Immature natural killer cell (primary cell): ENCODE results near the gene CDH11. TPM values are rescaled to one million over a fixed set of nuclear protein-coding genes. Genes with fewer than 3 reads are reported as not detected.

Experiments
- DNase-seq, 3 donors: peaks; one replicate each; pipeline ENCODE4 v3.0.0; 2022; ENCODE audit warnings: mixed read lengths in 1 of 3
- H3K27ac Mint-ChIP-seq, 6 donors: one replicate each; pipeline ENCODE4 v1.8.0; 2020; ENCODE audit warnings: mixed read lengths in 6 of 6, mild to moderate bottlenecking in 5 of 6, inconsistent platforms in 4 of 6, moderate library complexity in 3 of 6
- H3K27me3 Mint-ChIP-seq, 3 donors: one replicate each; pipeline ENCODE4 v1.8.0; 2020 to 2021; ENCODE audit warnings: low read depth in 3 of 3, mild to moderate bottlenecking in 3 of 3, mixed read lengths in 3 of 3, moderate library complexity in 3 of 3, inconsistent platforms in 1 of 3
- H3K36me3 Mint-ChIP-seq, 3 donors: one replicate each; pipeline ENCODE4 v1.8.0; 2020; ENCODE audit warnings: mixed read lengths in 3 of 3, inconsistent platforms in 2 of 3, mild to moderate bottlenecking in 2 of 3
- H3K4me1 Mint-ChIP-seq, 2 donors: one replicate each; pipeline ENCODE4 v1.8.0; 2020; ENCODE audit warnings: inconsistent platforms in 2 of 2, mild to moderate bottlenecking in 2 of 2, mixed read lengths in 2 of 2, moderate library complexity in 1 of 2
- H3K4me3 Mint-ChIP-seq, 5 donors: one replicate each; pipeline ENCODE4 v1.8.0; 2020; ENCODE audit warnings: mild to moderate bottlenecking in 5 of 5, mixed read lengths in 5 of 5, inconsistent platforms in 3 of 5, moderate library complexity in 3 of 5
- H3K9me3 Mint-ChIP-seq, 6 donors: one replicate each; pipeline ENCODE4 v1.8.0; 2020; ENCODE audit warnings: mild to moderate bottlenecking in 6 of 6, mixed read lengths in 6 of 6, inconsistent platforms in 4 of 6, moderate library complexity in 3 of 6
- polyA plus RNA-seq, 3 donors: library from polyadenylated mRNA; unstranded; fragments of 300-500 nt; fragmentation: Illumina TruSeq; gene quantifications; one replicate each; pipeline ENCODE4 v1.2.3, GENCODE V29; 2021

CDH11 gene
- polyA plus RNA-seq, 3 donors from 2014 or later: not detected

GRCh38 chr16:65111306-65111705, 10.6 kb downstream of the CDH11 start:
- H3K4me1 Mint-ChIP-seq: no peaks in the 10 kb centered on the region
- no peaks in the 10 kb centered on the region for H3K36me3 Mint-ChIP-seq
- no peaks in the 10 kb centered on the region for H3K27me3 Mint-ChIP-seq
- H3K9me3 Mint-ChIP-seq: peaks cover 0 to 12% (median 2%) of the 10 kb centered on the region in 6 donors
- no peak overlapping the region for H3K27ac Mint-ChIP-seq
- no peak for DNase-seq
- H3K4me3 Mint-ChIP-seq: no peak overlapping the region

- no peak for DNase-seq
- Mint-ChIP-seq H3K27ac (no peak overlapping the region), H3K4me1 (no peaks in the 10 kb centered on the region), H3K27me3 (peaks cover 0 to 6% (median 0%) of the 10 kb centered on the region in 3 donors), H3K9me3 (peaks cover 0 to 14% (median 2%) of the 10 kb centered on the region in 6 donors), H3K36me3 (no peaks in the 10 kb centered on the region), H3K4me3 (no peak overlapping the region)
Observed at GRCh38 chr16:65106757-65107156, 15.1 kb downstream of the CDH11 start.

- Mint-ChIP-seq H3K9me3 (peaks cover 0 to 10% (median 3%) of the 10 kb centered on the region in 6 donors), H3K27ac (no peak overlapping the region), H3K27me3 (peaks cover 0 to 8% (median 0%) of the 10 kb centered on the region in 3 donors), H3K36me3 (no peaks in the 10 kb centered on the region), H3K4me1 (no peaks in the 10 kb centered on the region), H3K4me3 (no peak overlapping the region)
- no peak for DNase-seq
Observed at GRCh38 chr16:65105171-65105570, 16.7 kb downstream of the CDH11 start.

- Mint-ChIP-seq H3K27ac (no peak overlapping the region), H3K4me1 (no peaks in the 10 kb centered on the region), H3K4me3 (no peak overlapping the region), H3K9me3 (peaks cover 0 to 13% (median 5%) of the 10 kb centered on the region in 6 donors), H3K27me3 (peaks cover 0 to 8% (median 0%) of the 10 kb centered on the region in 3 donors), H3K36me3 (no peaks in the 10 kb centered on the region)
- DNase-seq: no peak
Observed at GRCh38 chr16:65104471-65104870, 17.4 kb downstream of the CDH11 start.

GRCh38 chr16:65102326-65102725, 19.5 kb downstream of the CDH11 start:
- Mint-ChIP-seq H3K27me3 (peaks cover 0 to 8% (median 0%) of the 10 kb centered on the region in 3 donors), H3K27ac (no peak overlapping the region), H3K9me3 (peaks cover 0 to 13% (median 7%) of the 10 kb centered on the region in 6 donors), H3K36me3 (no peaks in the 10 kb centered on the region), H3K4me1 (no peaks in the 10 kb centered on the region), H3K4me3 (no peak overlapping the region)
- no peak for DNase-seq

- Mint-ChIP-seq H3K4me1 (no peaks in the 10 kb centered on the region), H3K27ac (no peak overlapping the region), H3K36me3 (no peaks in the 10 kb centered on the region), H3K27me3 (peaks cover 0 to 8% (median 0%) of the 10 kb centered on the region in 3 donors), H3K9me3 (peaks cover 0 to 13% (median 6%) of the 10 kb centered on the region in 6 donors), H3K4me3 (no peak overlapping the region)
- DNase-seq: no peak
Observed at GRCh38 chr16:65101009-65101408, 20.9 kb downstream of the CDH11 start.

GRCh38 chr16:65099607-65100006, 22.3 kb downstream of the CDH11 start:
- H3K27ac Mint-ChIP-seq: no peak overlapping the region
- H3K36me3 Mint-ChIP-seq: no peaks in the 10 kb centered on the region
- DNase-seq: no peak
- no peak overlapping the region for H3K4me3 Mint-ChIP-seq
- H3K4me1 Mint-ChIP-seq: no peaks in the 10 kb centered on the region
- peaks cover 0 to 13% (median 6%) of the 10 kb centered on the region in 6 donors for H3K9me3 Mint-ChIP-seq
- peaks cover 0 to 6% (median 0%) of the 10 kb centered on the region in 3 donors for H3K27me3 Mint-ChIP-seq

- no peak overlapping the region for H3K4me3 Mint-ChIP-seq
- no peak for DNase-seq
Observed at GRCh38 chr16:65098916-65099315, 22.9 kb downstream of the CDH11 start.

GRCh38 chr16:65097296-65097695, 24.6 kb downstream of the CDH11 start:
- Mint-ChIP-seq H3K9me3 (peaks cover 0 to 13% (median 6%) of the 10 kb centered on the region in 6 donors), H3K27me3 (peaks cover 0 to 2% (median 0%) of the 10 kb centered on the region in 3 donors), H3K36me3 (no peaks in the 10 kb centered on the region), H3K4me3 (no peak overlapping the region), H3K4me1 (no peaks in the 10 kb centered on the region), H3K27ac (no peak overlapping the region)
- no peak for DNase-seq

More at GRCh38 chr16:65098916-65099315, 22.9 kb downstream of the CDH11 start:
- Mint-ChIP-seq H3K27ac (no peak overlapping the region), H3K4me1 (no peaks in the 10 kb centered on the region), H3K36me3 (no peaks in the 10 kb centered on the region), H3K27me3 (peaks cover 0 to 4% (median 0%) of the 10 kb centered on the region in 3 donors), H3K9me3 (peaks cover 0 to 13% (median 6%) of the 10 kb centered on the region in 6 donors)

GRCh38 chr16:65095906-65096305, 26.0 kb downstream of the CDH11 start:
- DNase-seq: no peak
- peaks cover 0 to 4% (median 0%) of the 10 kb centered on the region in 3 donors for H3K27me3 Mint-ChIP-seq
- no peak overlapping the region for H3K4me3 Mint-ChIP-seq
- H3K9me3 Mint-ChIP-seq: peaks cover 0 to 15% (median 8%) of the 10 kb centered on the region in 6 donors
- no peak overlapping the region for H3K27ac Mint-ChIP-seq
- no peaks in the 10 kb centered on the region for H3K4me1 Mint-ChIP-seq
- no peaks in the 10 kb centered on the region for H3K36me3 Mint-ChIP-seq

- Mint-ChIP-seq H3K9me3 (peaks cover 0 to 14% (median 7%) of the 10 kb centered on the region in 6 donors), H3K27me3 (peaks cover 0 to 4% (median 0%) of the 10 kb centered on the region in 3 donors), H3K27ac (no peak overlapping the region), H3K4me3 (no peak overlapping the region), H3K36me3 (no peaks in the 10 kb centered on the region), H3K4me1 (no peaks in the 10 kb centered on the region)
- DNase-seq: no peak
Observed at GRCh38 chr16:65095090-65095728, 26.7 kb downstream of the CDH11 start.

- Mint-ChIP-seq H3K9me3 (peaks cover 0 to 11% (median 4%) of the 10 kb centered on the region in 6 donors), H3K27me3 (peaks cover 0 to 4% (median 0%) of the 10 kb centered on the region in 3 donors), H3K36me3 (no peaks in the 10 kb centered on the region), H3K27ac (no peak overlapping the region), H3K4me3 (no peak overlapping the region), H3K4me1 (no peaks in the 10 kb centered on the region)
- no peak for DNase-seq
Observed at GRCh38 chr16:65094009-65094408, 27.9 kb downstream of the CDH11 start.

- H3K4me3 Mint-ChIP-seq: no peak overlapping the region
- peaks cover 0 to 8% (median under 1%) of the 10 kb centered on the region in 6 donors for H3K9me3 Mint-ChIP-seq
- no peaks in the 10 kb centered on the region for H3K4me1 Mint-ChIP-seq
Observed at GRCh38 chr16:65083164-65083857, 38.6 kb downstream of the CDH11 start.

GRCh38 chr16:65079549-65079948, 42.3 kb downstream of the CDH11 start:
- no peak overlapping the region for H3K27ac Mint-ChIP-seq
- DNase-seq: no peak
- H3K4me3 Mint-ChIP-seq: no peak overlapping the region
- H3K36me3 Mint-ChIP-seq: no peaks in the 10 kb centered on the region
- H3K9me3 Mint-ChIP-seq: peaks cover 0 to 9% (median under 1%) of the 10 kb centered on the region in 6 donors
- H3K4me1 Mint-ChIP-seq: no peaks in the 10 kb centered on the region
- no peaks in the 10 kb centered on the region for H3K27me3 Mint-ChIP-seq

More at GRCh38 chr16:65083164-65083857, 38.6 kb downstream of the CDH11 start:
- Mint-ChIP-seq H3K36me3 (no peaks in the 10 kb centered on the region), H3K27me3 (peaks cover 0 to 2% (median 0%) of the 10 kb centered on the region in 3 donors), H3K27ac (no peak overlapping the region)
- no peak for DNase-seq
